ENCODE data around the gene HSD17B12.

HSD17B12 gene

GRCh38 chr11:43834286-43834685 lies 153.7 kb downstream of the HSD17B12 start:
- H3K27ac ChIP-seq = no peak overlapping the region
- no peak for TF ChIP-seq CTCF (conservative IDR thresholded peaks at IDR 0.05)

- H3K27ac ChIP-seq = no peak overlapping the region
- TF ChIP-seq CTCF (conservative IDR thresholded peaks at IDR 0.05) = no peak
These were observed 154.6 kb downstream of the HSD17B12 start for GRCh38 chr11:43835104-43835503.

GRCh38 chr11:43837879-43838278 lies 157.3 kb downstream of the HSD17B12 start:
- no peak for TF ChIP-seq CTCF (conservative IDR thresholded peaks at IDR 0.05)
- no peak overlapping the region for H3K27ac ChIP-seq

- no peak overlapping the region for H3K27ac ChIP-seq
- no peak for TF ChIP-seq CTCF (conservative IDR thresholded peaks at IDR 0.05)
These were observed 161.5 kb downstream of the HSD17B12 start for GRCh38 chr11:43842021-43842420.

- H3K27ac ChIP-seq = peak overlapping the region; percentile 18; the same call in 1 of the 2 replicates
These were observed 165.3 kb downstream of the HSD17B12 start for GRCh38 chr11:43845816-43846215.

GRCh38 chr11:43852057-43852636 lies 171.6 kb downstream of the HSD17B12 start:
- H3K27ac ChIP-seq = no peak overlapping the region
- TF ChIP-seq CTCF (conservative IDR thresholded peaks at IDR 0.05) = peak; percentile 84

More at GRCh38 chr11:43845816-43846215, 165.3 kb downstream of the HSD17B12 start:
- TF ChIP-seq CTCF (conservative IDR thresholded peaks at IDR 0.05) = no peak

- no peak overlapping the region for H3K27ac ChIP-seq
- TF ChIP-seq CTCF (conservative IDR thresholded peaks at IDR 0.05) = no peak
These were observed 173.2 kb downstream of the HSD17B12 start for GRCh38 chr11:43853781-43854180.
